ENCODE data around the gene USP6NL.

USP6NL gene

GRCh38 chr10:11548065-11548767 lies 63.2 kb downstream of the USP6NL start:
- no peak for DNase-seq

- DNase-seq, result no peak
Observed at GRCh38 chr10:11546581-11546980, 64.9 kb downstream of the USP6NL start.

- DNase-seq, result no peak
Observed at GRCh38 chr10:11541296-11541695, 70.2 kb downstream of the USP6NL start.

- no peak for DNase-seq
Observed at GRCh38 chr10:11539191-11539868, 72.1 kb downstream of the USP6NL start.

GRCh38 chr10:11538834-11539190 lies 72.6 kb downstream of the USP6NL start:
- no peak for DNase-seq

GRCh38 chr10:11536228-11536627 lies 75.2 kb downstream of the USP6NL start:
- DNase-seq, result no peak

GRCh38 chr10:11535346-11535959 lies 76.0 kb downstream of the USP6NL start:
- DNase-seq, result no peak

GRCh38 chr10:11533328-11533781 lies 78.1 kb downstream of the USP6NL start:
- no peak for DNase-seq

GRCh38 chr10:11532306-11532705 lies 79.1 kb downstream of the USP6NL start:
- DNase-seq, result no peak

GRCh38 chr10:11530806-11531205 lies 80.6 kb downstream of the USP6NL start:
- no peak for DNase-seq

- no peak for DNase-seq
Observed at GRCh38 chr10:11529276-11529903, 82.1 kb downstream of the USP6NL start.

- no peak for DNase-seq
Observed at GRCh38 chr10:11528286-11528685, 83.2 kb downstream of the USP6NL start.

GRCh38 chr10:11527691-11528255 lies 83.7 kb downstream of the USP6NL start:
- no peak for DNase-seq

GRCh38 chr10:11527068-11527467 lies 84.4 kb downstream of the USP6NL start:
- no peak for DNase-seq

- DNase-seq, result no peak
Observed at GRCh38 chr10:11525503-11525902, 85.9 kb downstream of the USP6NL start.

- DNase-seq, result no peak
Observed at GRCh38 chr10:11522821-11523245, 88.6 kb downstream of the USP6NL start.

GRCh38 chr10:11521860-11522259 lies 89.6 kb downstream of the USP6NL start:
- DNase-seq, result no peak

GRCh38 chr10:11520892-11521291 lies 90.6 kb downstream of the USP6NL start:
- DNase-seq, result no peak

- no peak for DNase-seq
Observed at GRCh38 chr10:11517150-11517549, 94.3 kb downstream of the USP6NL start.

- DNase-seq, result no peak
Observed at GRCh38 chr10:11516431-11516746, 95.1 kb downstream of the USP6NL start.

GRCh38 chr10:11515596-11516430 lies 95.6 kb downstream of the USP6NL start:
- DNase-seq, result peak; percentile 2

- no peak for DNase-seq
Observed at GRCh38 chr10:11513727-11514126, 97.7 kb downstream of the USP6NL start.

- DNase-seq, result no peak
Observed at GRCh38 chr10:11512596-11512995, 98.9 kb downstream of the USP6NL start.

All from NCI-H526 treated with DMSO at 0.1 percent for 48 hours (cell line).